Cardiac fibroblast (primary cell): Measurements from ENCODE around the gene LSM4.

ENCODE experiments used
- DNase-seq, 2 donors: peaks; one replicate each; pipeline versions ENCODE4 v3.0.0 to v3.0.0-alpha.2; 2010; ENCODE audit warnings: low read depth in 2 of 2
- H3K4me3 ChIP-seq, 2 donors: replicated peaks in 1 of 2; 1 replicate in 1 of 2; 2 replicates in 1 of 2; pipeline ENCODE4 v1.5.1; 2011; ENCODE audit warnings: low read depth in 2 of 2, low read length in 2 of 2, mild to moderate bottlenecking in 2 of 2, moderate library complexity in 1 of 2
- TF ChIP-seq, protein P1 (sequence below): IDR thresholded peaks from one replicate; pipeline ENCODE4 v1.5.1; 2011; ENCODE audit warnings: low read depth, mild to moderate bottlenecking, low read length, inconsistent platforms

The LSM4 gene

DNA sequence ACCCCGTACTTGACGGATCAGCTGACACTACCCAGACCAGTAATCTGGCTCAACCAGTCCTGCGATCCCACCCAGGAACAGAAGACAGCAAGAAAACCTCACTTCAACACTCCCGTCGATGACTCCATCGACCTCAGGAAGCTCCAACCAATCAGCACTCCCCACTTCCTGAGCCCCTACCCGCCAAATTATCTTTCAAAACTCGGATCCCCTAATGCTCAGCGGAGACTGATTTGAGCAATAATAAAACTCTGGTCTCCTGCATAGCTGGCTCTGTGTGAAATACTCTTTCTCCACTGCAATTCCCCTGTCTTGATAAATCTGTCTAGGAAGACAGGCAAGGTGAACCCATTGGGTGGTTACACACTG, 1.2 kb downstream of the LSM4 start:
- DNase-seq: peak in 1 of 2 donors; percentile 40
- H3K4me3 ChIP-seq: peak overlapping the region in 1 of 2 donors; percentile 91
- TF ChIP-seq, protein P1, sequence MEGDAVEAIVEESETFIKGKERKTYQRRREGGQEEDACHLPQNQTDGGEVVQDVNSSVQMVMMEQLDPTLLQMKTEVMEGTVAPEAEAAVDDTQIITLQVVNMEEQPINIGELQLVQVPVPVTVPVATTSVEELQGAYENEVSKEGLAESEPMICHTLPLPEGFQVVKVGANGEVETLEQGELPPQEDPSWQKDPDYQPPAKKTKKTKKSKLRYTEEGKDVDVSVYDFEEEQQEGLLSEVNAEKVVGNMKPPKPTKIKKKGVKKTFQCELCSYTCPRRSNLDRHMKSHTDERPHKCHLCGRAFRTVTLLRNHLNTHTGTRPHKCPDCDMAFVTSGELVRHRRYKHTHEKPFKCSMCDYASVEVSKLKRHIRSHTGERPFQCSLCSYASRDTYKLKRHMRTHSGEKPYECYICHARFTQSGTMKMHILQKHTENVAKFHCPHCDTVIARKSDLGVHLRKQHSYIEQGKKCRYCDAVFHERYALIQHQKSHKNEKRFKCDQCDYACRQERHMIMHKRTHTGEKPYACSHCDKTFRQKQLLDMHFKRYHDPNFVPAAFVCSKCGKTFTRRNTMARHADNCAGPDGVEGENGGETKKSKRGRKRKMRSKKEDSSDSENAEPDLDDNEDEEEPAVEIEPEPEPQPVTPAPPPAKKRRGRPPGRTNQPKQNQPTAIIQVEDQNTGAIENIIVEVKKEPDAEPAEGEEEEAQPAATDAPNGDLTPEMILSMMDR: no peak

GRCh38 chr19:18320865-18321733, 1.8 kb downstream of the LSM4 start:
- DNase-seq: no peak
- TF ChIP-seq, protein P1: no peak
- H3K4me3 ChIP-seq: no peak overlapping the region

GRCh38 chr19:18319591-18320135, 3.2 kb downstream of the LSM4 start:
- no peak overlapping the region for H3K4me3 ChIP-seq
- DNase-seq: no peak
- TF ChIP-seq, protein P1: no peak

DNA sequence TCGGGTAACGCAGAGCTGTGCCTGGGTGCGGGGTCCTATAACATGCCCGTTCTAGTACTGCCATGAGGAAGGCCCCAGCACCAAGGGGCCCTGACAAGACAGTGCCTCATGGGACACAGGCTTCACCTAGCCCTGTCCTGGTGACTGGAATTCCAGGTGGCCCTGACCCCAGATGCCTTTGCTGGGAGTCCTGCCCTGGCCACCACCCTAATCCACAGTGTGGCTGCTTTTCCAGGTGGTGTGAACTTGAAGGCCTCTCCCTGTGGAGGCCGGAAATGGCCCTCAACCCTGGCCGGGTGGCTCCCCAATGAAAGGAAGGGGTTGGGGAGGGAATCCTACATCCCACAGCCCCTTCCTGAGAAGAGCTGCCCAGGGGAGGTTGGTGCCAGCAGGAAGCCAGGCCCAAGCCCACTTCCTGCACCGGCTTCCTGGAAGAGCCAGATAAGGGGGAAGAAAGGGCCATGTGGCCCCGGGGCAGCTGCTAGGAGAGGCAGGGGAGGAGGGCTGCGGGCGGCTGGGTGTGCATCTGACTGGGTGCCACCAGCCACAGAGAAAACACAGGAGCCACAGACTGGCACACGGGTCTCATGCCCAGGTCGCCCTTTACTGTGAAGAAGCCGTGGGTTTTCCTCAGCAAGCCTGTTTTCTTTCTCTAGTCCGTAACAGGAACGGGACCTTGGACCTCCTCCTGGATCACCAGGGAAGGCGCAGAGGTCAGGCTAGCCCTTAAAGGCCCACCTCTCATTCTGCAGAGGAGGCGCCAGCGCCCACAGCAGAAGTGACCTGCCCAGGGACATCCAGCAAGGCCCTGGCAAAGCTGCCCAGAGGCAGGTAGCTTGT, 4.7 kb downstream of the LSM4 start:
- no peak overlapping the region for H3K4me3 ChIP-seq
- TF ChIP-seq, protein P1: no peak
- DNase-seq: no peak

GRCh38 chr19:18313398-18313797, 9.5 kb downstream of the LSM4 start:
- no peak for DNase-seq
- TF ChIP-seq, protein P1: no peak
- no peak overlapping the region for H3K4me3 ChIP-seq

DNA sequence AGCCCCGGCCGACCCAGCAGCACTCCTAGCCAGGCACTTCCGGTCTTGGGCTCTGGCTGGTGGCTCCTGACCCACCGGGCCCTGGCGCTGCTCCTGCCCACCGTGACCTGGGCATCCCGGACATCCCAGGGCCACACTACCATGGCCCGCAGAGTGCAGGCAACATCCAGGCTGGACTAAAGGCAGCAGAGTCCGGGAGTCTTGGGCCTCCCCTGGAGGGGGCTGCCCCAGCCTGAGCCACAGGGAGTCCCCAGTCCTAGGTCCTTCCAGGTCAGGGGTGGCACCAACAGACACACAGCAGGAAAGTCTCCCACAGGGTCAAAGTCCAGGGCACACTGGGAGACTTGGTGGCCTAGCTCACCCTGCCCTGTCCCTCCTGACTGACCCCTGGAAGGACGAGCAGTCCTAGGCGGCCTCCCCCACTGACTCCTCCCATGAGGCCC, 10.8 kb downstream of the LSM4 start:
- DNase-seq: no peak
- TF ChIP-seq, protein P1: no peak
- H3K4me3 ChIP-seq: no peak overlapping the region
